Activated effector memory CD4-positive, alpha-beta T cell treated with anti-CD3 and anti-CD28 coated beads, Interleukin-2, amount 50 U/mL, for 16 hours (primary cell): Measurements from ENCODE around the gene CD79A.

ENCODE experiments used
- DNase-seq: peaks from one replicate; pipeline ENCODE4 v3.0.0-alpha.2; 2020

Gene CD79A

DNA sequence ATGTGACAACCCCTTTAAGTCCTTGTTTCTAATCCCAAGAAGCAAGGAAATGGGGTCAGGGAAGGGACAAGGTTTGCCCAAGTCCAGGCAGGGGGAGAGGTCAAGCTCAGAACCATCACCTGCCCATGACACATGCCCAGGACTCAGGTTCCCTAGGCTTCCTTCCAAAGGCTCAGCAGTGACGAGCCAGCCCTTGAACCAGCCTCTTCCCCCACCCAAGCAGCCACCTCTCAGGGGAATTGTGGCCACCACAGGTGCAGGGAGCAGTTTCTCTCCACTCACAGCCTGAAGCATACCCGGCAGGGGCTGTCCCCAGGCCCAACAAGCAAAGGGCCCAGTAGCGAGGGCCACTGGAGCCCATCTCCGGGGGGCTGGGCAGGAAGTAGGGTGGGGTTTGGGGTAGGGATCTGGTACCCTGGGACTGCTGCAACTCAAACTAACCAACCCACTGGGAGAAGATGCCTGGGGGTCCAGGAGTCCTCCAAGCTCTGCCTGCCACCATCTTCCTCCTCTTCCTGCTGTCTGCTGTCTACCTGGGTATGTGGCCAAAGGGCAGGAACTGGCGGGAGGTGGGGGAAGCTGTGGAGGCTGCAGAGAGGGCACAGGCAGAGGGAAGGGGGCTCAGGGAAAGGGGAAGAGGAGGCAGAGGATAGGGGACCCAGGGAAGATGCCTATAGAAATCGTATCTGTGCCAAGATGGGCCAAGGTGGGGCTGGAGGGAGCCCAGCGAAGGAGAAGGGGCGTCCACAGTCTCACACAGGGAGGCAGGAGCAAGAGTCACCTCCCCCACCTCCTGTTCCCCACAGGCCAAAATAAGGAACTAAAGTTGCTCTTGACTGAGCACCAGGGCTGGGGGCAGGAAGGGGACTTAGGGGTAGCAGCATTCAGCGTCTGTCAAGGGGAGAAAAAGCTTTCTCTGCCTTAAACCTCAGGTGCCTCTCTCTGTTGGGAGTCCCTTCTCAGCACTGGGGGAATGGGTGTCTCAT, at the start of gene CD79A:
Gene CD79A (plus strand): TSS at position 433 of the 986 bp plus-strand sequence. CDS start 26 bp downstream, at position 459.
- DNase-seq, result no peak

DNA sequence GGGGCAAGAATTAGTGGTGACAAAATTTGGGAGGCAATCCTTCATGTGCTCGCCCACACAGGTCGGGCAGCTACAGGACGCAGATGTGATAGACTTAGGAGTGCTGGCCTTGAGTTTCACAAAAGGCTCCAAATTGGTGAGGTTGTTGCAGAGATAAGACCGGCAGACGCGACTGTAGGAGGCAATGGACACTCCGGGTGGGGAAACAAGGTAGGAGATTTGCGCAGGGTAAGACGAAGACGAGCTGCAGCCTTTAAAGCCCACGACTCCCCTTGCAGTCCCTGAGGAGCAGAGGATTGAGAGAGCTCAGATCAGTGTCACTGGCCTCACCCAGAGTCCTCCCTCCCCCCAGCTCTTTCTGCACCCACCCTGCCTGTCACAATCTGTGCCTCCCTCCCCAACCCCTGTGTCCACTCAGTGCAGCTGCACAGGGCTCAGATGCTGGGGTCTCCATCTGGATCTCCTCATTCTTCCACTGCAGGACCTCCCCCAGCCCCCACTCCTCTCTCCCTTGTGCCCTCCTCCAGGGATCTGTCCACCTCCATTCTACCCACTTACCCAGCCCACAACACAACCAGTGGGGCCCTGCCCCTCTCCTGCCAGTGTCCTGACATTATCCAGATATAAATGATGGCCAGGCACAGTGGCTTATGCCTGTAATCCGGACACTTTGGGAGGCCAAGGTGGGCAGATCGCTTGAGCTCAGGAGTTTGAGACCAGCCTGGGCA, 38.9 kb upstream of the CD79A start:
- peak; percentile 50 for DNase-seq

DNA sequence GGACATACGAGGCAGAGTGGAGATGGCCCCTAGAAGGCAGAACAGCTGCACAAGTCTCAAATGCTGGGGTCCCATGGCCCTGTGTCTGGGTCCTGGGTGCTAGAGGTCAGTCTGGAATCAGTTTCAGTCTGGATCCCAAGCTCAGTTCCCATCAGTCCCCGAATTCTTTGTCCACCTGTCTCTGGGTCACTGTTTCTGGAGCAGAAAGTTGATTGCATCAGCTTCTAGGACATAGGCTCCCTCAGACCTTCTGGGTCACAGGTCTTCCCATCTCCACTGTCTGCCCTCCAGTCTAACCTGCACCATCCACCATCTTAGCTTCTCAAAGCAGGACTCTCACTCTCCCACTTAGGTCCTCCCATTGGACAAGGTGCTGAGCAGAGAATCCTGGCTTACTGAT, 37.9 kb upstream of the CD79A start:
- no peak for DNase-seq

DNA sequence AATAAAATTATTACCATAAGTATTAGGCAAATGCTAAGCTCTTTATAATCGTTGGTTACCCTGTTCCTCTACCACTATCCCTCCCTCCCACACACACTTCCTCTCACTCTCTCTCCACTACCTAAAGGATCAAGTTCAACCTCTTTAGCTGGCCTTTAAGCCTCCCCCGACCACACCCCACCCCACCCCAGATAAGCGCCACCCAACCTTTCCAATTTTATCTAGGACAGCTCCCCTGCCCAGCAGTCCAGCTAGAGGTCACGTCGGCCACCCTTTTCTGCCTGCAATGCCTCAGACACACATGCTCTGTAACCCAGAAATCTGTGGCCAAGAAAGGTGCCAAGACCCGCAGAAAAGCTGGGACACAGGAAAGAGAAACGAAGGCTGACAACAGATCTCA, 33.7 kb upstream of the CD79A start:
- DNase-seq, result peak; percentile 22

DNA sequence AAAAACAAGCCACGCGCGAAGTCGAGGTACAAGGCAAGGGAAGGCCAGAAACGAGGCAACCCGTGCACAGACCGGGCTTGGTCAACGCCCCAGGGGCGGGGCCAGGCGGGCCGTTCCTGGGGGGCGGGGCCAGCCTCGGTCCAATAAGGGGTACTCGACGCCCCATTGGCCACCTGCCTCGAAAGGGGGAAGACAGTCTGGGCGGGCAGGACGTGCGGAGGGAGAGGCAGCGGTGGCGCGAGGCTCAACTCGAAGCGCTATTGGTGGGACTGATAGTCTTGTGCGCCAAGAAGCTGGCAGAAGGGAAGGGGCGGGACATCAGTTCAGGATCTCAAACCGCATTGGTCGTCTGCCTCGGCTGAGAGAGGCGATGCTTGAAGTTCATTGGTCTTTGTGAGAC, 32.5 kb upstream of the CD79A start, which contains the start of gene LYPD4:
Gene LYPD4 (minus strand): TSS at position 83 of the 400 bp plus-strand sequence. CDS start 5,398 bp downstream, outside the sequence.
- DNase-seq, result peak; percentile 54

DNA sequence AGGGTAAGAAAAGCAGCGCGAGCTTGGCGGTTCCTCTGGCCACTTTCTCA, 32.3 kb upstream of the CD79A start, which contains the start of gene DMRTC2:
Gene DMRTC2 (plus strand): TSS at position 42 of the 50 bp plus-strand sequence. CDS start 2,387 bp downstream, outside the sequence.
- no peak for DNase-seq

DNA sequence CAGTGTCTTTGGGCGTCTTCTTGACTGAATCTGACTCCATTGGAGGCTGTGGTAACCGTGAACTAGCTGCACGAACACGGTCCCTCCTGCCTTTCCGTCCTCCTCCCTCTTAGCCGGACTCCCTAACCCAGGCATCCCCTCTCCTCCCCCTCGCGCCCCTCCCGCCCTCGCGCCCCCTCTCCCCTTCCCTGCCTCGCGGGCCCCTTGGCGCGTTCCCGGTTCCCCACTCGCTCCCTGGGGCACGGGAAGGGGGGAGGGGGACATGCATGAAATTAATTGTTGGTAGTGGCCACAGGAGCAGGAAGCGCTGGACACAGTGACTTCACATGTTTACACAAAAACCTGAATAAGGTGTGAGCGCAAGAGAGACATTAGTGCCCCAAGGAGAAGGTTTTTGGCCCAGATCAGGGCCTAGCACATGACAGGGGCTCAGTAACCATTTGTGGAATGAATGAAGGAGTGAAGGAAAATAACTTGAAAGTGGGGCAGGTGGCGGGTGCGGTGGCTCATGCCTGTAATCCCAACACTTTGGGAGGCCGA, 32.0 kb upstream of the CD79A start:
- no peak for DNase-seq

DNA sequence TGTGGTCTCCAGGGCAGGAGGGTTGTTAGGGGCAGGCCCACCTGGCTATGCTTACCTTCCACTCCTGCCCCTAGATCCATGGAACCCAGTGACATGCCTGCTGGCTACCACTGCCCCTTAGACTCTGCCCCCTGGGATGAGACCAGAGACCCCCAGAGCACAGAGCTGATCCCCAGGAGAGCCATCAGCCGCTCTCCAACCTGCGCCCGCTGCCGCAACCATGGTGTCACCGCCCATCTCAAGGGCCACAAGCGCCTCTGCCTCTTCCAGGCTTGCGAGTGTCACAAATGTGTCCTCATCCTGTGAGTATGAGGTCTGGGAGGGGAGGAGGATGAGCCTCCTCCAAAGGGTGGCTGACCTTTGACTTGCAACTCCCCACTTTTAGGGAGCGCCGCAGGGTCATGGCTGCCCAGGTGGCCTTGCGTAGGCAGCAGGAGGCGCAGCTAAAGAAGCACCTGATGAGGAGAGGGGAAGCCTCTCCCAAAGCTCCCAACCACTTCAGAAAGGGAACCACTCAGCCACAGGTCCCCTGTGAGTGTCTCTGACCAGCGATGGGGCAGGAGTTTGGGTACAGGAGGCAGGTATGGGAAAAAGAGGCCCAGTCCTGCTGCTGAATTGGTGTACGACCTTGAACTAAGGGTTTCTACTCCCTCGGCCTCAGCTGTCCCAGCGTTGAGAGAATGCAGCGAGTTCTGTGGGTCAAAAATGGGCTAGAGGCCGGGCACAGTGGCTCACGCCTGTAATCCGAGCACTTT, 29.6 kb upstream of the CD79A start:
- DNase-seq, result peak; percentile 47

DNA sequence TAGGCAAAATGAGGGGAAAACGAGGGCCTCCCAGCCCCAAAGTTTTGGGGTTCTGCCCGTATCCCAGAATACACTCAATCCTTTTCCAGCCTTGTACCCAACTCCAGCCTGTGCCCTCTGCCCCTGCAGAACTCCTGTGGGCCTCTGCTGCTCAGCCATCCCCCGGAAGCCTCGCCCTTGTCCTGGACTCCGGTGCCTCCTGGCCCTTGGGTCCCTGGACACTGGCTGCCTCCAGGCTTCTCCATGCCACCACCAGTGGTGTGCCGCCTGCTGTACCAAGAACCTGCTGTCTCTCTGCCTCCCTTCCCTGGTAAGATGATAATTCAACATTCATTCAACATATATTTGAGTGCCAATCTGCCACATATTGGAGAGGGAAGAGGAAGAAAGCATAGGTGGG, 28.4 kb upstream of the CD79A start:
- DNase-seq, result peak; percentile 56

DNA sequence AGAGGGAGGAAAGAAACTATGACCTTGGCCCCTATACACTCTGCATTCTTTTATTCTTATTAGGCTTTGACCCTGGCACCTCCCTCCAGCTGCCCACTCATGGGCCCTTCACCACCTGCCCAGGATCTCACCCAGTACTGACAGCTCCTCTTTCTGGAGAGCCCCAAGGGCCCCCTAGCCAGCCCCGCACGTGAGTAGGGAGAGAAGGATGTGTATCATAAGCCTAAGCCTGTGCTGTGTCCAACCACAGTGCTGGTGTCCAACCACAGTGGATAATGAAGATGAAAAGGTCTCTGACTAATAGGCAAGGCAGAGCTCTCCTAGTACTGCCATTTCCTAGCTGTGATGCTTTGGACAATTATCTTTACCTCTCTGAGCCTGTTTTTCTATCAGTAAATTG, 28.0 kb upstream of the CD79A start:
- DNase-seq, result peak; percentile 50

DNA sequence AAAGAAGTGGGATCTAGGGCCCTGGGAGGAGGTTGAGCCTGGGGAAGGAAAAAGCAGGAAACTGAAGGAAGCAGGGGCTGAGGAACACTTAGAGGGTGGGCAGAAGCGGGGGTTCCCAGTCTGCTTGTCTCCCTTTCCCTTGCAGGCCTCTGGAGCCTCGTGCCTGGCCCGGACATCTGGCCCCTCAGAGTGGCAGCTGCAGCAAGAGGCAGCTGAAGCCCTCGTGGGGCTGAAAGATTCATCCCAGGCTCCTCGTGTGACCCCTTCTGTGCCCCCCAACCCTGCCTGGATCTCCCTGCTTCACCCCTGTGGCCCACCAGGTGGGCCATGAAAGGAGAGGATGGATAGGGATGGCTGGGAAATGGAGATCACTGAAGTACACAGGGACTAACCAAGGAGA, 26.7 kb upstream of the CD79A start:
- no peak for DNase-seq

DNA sequence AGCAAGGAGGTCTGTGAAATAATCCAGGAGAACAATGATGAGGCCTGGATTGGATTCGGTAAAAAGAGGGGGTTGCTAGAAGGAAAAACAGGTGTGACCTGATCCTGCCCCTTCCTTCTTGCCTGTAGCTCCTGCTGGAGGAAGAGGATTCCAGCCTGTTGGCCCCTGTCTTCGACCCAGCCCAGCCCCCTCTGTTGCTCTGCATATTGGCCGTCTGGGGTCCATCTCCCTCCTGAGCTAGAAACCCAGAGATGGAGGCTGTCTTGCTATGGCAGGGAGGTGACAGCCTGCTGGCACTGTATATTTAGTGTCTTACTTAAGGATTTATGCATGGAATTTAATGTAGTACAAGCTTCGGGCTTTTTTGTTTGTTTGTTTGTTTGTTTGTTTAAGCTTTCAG, 25.6 kb upstream of the CD79A start:
- DNase-seq, result no peak

DNA sequence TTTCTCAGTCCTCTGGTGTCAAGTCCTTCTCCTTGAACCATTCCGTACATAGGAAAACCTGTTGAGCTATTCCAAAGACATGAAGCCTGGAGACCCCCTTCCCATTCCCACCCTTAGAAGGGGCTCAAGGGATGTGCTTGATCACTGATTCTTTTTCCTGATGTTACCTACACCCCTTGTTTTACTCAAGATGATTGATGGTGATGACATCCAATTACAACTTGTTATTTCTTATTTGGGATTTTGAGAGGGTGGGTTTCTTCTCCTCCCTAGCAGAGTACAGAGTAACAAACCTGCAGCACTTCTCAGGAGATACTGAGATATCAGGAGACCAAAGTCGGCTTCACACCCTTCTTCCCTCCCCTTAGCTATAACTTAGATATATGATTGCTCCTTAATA, 23.7 kb upstream of the CD79A start:
- no peak for DNase-seq

DNA sequence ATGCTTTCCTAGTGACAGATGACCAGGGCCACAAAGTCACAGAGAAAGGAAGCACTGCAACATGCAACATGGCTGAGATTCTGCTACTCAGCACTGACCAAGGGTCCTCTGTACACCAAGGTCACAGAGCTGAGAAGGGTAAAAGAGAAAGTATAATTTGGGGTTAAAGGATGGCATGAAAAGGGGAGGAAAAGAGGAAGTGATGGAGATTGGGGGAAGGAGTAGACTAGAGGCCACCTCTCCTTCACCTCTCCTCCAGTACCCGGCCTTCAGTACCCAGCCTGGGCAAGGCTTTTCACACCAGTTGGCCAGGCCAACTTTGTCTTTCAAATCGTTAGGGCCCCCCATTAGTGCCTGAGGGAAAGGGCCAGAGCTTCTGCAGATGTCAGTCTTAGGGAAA, 23.3 kb upstream of the CD79A start:
- no peak for DNase-seq

DNA sequence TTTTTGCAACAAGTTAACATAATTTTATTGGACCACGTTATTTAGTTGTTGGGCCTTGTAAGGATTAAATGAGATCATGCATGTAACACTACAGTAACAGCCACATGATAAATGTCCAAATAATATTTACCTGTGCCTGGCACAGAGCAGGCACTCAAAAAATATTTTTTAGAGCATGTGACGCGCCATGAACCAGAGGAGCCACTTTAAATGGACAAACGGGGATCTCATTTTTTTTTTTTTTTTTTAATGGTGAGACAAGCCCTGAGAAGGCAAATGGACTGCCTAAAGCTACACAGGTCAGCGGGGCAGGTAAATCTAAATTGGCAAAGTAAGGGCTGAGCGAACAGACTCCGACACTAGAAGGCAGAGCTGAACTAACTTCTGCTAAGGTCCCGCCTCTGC, 17.9 kb upstream of the CD79A start:
- DNase-seq, result no peak

DNA sequence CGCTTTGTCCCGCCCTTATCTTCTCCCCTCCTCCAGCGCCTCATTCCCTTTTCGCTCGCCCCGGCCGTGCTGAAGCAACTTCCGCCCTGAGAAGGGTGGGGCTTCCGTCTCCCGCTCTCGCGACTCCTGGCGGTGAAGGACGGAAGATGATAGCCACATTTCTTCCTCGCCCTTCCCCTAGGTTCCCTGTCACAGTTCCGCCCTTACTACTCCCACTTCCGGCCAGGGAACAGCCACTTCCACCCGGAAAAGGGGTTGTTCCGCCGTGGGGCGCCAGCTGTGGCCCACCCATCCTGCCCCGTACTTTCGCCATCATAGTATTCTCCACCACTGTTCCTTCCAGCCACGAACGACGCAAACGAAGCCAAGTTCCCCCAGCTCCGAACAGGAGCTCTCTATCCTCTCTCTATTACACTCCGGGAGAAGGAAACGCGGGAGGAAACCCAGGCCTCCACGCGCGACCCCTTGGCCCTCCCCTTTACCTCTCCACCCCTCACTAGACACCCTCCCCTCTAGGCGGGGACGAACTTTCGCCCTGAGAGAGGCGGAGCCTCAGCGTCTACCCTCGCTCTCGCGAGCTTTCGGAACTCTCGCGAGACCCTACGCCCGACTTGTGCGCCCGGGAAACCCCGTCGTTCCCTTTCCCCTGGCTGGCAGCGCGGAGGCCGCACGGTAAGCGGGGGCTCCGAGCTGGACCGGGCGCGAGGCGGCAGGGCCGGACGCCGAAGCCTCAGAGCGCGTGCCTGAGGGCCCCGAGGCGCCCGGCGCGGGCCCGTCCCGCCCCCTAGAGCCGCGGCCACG, 17.3 kb upstream of the CD79A start, which contains the start of gene RPS19:
Gene RPS19 (plus strand): TSS at position 638 of the 801 bp plus-strand sequence. CDS start 520 bp downstream, outside the sequence.
- DNase-seq, result peak; percentile 99

DNA sequence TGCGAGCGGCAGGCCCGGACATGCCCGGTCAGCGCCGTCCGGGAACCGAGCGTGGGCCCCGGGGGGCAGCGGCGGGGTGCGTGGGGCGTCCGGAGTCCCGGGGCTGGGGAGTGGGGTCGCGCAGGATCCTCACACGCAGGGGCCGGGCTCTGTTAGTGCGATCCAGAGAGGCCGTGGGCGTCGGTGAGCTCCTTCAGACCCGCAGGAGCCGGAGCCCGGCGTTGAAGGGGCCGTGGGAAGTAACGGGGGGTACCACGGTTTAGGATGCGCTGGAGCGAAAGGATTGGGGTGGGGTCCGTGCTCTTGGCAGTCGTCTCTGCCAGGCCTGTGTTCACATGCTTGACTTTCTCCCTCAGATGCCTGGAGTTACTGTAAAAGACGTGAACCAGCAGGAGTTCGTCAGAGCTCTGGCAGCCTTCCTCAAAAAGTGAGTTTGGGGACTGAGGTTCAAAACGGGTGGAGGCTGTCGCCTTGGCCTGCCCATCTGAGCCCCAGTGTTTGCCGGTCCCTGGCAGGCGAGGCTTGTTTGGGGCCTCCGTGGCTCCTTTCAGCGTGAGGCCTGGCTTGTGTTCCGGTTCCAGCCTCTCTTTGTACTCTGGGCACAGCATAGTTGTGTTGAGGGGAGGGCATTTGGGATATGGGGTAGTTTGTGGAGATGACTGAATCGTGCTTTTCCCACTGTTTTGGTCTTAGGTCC, 16.5 kb upstream of the CD79A start:
- DNase-seq, result no peak

DNA sequence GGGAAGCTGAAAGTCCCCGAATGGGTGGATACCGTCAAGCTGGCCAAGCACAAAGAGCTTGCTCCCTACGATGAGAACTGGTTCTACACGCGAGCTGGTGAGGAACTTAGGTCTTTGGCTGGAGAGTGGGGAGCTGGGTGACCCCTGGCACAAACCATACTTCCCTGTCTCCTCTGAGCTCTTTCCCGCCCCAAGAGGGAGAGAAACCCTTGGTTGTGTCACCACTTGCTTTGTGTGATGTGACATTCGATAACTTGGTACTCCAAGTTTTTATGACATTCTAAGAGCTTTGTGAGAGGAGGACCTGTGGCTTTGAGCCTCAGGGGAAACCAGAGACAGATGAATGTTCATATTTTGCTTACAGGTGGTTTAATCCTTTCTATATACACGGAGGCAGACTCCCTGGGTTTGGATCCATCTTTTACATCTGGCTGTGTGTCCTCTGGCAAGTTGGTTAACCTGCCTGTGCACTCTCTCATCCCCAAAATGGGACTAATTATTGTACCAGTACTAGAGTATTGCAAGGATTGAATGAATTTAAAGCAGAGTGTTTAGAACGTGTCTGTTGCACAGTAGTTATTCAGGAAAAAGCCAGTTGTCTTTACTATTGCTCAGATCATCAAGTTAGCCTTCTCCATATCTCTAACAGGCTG, 15.8 kb upstream of the CD79A start:
- DNase-seq, result no peak

DNA sequence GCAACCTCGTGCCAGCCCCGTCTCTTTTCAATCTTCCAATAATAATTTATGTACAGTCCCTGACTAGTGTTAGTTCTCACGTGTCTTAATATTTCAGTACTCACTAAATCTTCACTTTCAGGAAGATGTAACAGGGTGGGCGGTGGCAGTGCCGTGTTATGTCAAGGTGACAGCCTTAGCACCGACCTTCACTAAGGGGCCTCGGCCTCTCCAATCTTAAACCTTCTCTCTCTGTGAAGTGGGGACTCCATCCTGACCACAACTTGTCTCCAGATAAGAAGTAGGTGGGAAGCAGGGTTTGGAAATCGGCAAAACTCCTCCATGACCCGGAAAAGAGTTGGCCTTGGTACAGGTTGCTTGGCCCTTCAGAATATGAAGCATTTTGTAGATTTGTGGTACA, 15.2 kb upstream of the CD79A start:
- no peak for DNase-seq

DNA sequence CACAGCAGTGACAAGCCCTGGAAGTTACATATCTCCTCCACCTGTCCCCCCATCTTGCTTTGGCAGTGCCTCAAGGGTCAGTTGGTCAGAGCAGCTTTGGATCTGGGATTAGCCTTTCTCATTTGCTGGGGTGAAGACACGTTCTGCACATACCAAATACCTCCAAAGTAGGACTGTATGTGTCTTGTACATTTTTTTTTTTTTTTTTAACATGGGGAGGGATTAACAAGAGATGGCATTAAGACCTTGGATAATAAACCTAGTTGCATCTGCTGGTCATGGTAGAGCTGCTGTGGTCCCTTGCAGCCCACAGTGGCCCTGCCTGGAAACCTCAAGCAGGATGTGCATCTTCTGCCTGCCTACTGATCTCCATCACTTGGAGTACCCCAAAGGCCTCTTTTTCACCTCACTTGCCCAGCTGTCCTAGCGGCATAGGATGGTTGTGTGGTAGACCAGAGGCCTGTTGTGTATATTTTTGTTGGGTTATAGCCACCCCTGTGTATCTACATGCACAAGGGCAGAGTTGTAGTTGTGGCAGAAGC, 14.6 kb upstream of the CD79A start:
- DNase-seq, result no peak
